Right lobe of liver (tissue), 4 donors: ENCODE measurements around the gene CCL3.

Source experiments
- CTCF ChIP-seq, 4 donors: fragments of 200-600 bp in 3 of 4; fragments of 450-650 bp in 1 of 4; IDR thresholded peaks; one replicate each; pipeline versions ENCODE4 v1.5.1 to v1.8.0; 2016 to 2022; ENCODE audit warnings: antibody characterized with exemption in 4 of 4, mild to moderate bottlenecking in 2 of 4
- POLR2A ChIP-seq: fragments of 450-650 bp; IDR thresholded peaks from one replicate; pipeline ENCODE4 v1.6.1; 2017; ENCODE audit warnings: antibody characterized with exemption, mild to moderate bottlenecking
- donor health status: DM: no; HTN: no; CAD: no.
- donor health status: DM: no; HTN: no; CAD: no.
- donor health status: DM: no; HTN: yes; CAD: no.

- no peak for TF ChIP-seq CTCF (IDR thresholded peaks at IDR 0.05)
- no peak for TF ChIP-seq POLR2A
Observed at GRCh38 chr17:36131421-36131820, 41.5 kb upstream of the CCL3 start.
